HepG2 (cell line): ENCODE measurements around the gene NELFCD. TPM values are rescaled to one million over a fixed set of nuclear protein-coding genes. Genes with fewer than 3 reads are reported as not detected.

Source experiments
- ASH2L ChIP-seq: fragments of 300-600, 200-600 bp; sonication (generic); IDR thresholded peaks from 2 replicates; pipeline ENCODE4 v1.7.0; 2017; ENCODE audit warnings: low read depth, mild to moderate bottlenecking, moderate library complexity, mixed read lengths, low read length; ENCODE audit not compliant: insufficient read length
- FOXK2 ChIP-seq: fragments of 450-650 bp; IDR thresholded peaks from 2 replicates; pipeline ENCODE4 v1.6.1; 2016
- MXD4 ChIP-seq: IDR thresholded peaks from 2 replicates; pipeline ENCODE4 v1.6.1; 2016; ENCODE audit warnings: mild to moderate bottlenecking, missing biosample characterization, missing genetic modification reagents
- NFKBIZ ChIP-seq: IDR thresholded peaks from 2 replicates; pipeline ENCODE4 v1.6.1; 2018; ENCODE audit warnings: missing genetic modification reagents, missing compliant biosample characterization
- PRDM10 ChIP-seq: sonication (generic); formaldehyde crosslinking; IDR thresholded peaks from 2 replicates; pipeline ENCODE4 v1.4.0; 2020; ENCODE audit warnings: low read depth, missing genetic modification reagents
- SOX13 ChIP-seq, 3 experiments: fragments of 450-650 bp in 1 of 3; sonication (generic) in 1 of 3; formaldehyde crosslinking in 1 of 3; IDR thresholded peaks in 2 of 3; conservative IDR thresholded peaks in 1 of 3; 2 replicates each; pipeline versions ENCODE4 v1.5.0 to v1.6.1; 2016 to 2020; ENCODE audit warnings: antibody characterized with exemption in 1 of 3, mild to moderate bottlenecking in 1 of 3, missing compliant biosample characterization in 1 of 3, missing genetic modification reagents in 1 of 3, moderate library complexity in 1 of 3
- STAG1 ChIP-seq: sonication (generic); formaldehyde crosslinking; IDR thresholded peaks from 2 replicates; pipeline ENCODE4 v1.4.0; 2020; ENCODE audit warnings: missing genetic modification reagents
- STAT5B ChIP-seq: sonication (generic); formaldehyde crosslinking; IDR thresholded peaks from 2 replicates; pipeline ENCODE4 v1.4.0; 2020; ENCODE audit warnings: missing genetic modification reagents
- TP53 ChIP-seq: sonication (generic); formaldehyde crosslinking; conservative IDR thresholded peaks from 2 replicates; pipeline ENCODE4 v1.4.0; 2020; ENCODE audit warnings: missing genetic modification reagents
- ZFP37 ChIP-seq: sonication (generic); formaldehyde crosslinking; IDR thresholded peaks from 2 replicates; pipeline ENCODE4 v1.4.0; 2020; ENCODE audit warnings: missing genetic modification reagents, borderline replicate concordance
- ZNF143 ChIP-seq: sonication (generic); formaldehyde crosslinking; IDR thresholded peaks from 2 replicates; pipeline ENCODE4 v1.4.0; 2020; ENCODE audit warnings: missing genetic modification reagents
- ZNF337 ChIP-seq: sonication (generic); formaldehyde crosslinking; IDR thresholded peaks from 2 replicates; pipeline ENCODE4 v1.5.1; 2020; ENCODE audit warnings: missing genetic modification reagents, low read depth, mild to moderate bottlenecking, borderline replicate concordance
- ZNF362 ChIP-seq: sonication (generic); formaldehyde crosslinking; IDR thresholded peaks from 2 replicates; pipeline ENCODE4 v1.4.0; 2020; ENCODE audit warnings: missing genetic modification reagents, mild to moderate bottlenecking, borderline replicate concordance
- ZNF451 ChIP-seq: sonication (generic); formaldehyde crosslinking; IDR thresholded peaks from 2 replicates; pipeline ENCODE4 v1.5.0; 2020; ENCODE audit warnings: mild to moderate bottlenecking, missing genetic modification reagents
- ZNF468 ChIP-seq: sonication (generic); formaldehyde crosslinking; IDR thresholded peaks from 2 replicates; pipeline ENCODE4 v1.8.0; 2022; ENCODE audit warnings: mild to moderate bottlenecking, moderate library complexity, missing genetic modification reagents
- ZNF609 ChIP-seq: sonication (generic); formaldehyde crosslinking; IDR thresholded peaks from 2 replicates; pipeline ENCODE4 v1.4.0; 2020; ENCODE audit warnings: mild to moderate bottlenecking, missing genetic modification reagents, borderline replicate concordance
- ZNF619 ChIP-seq: sonication (generic); formaldehyde crosslinking; IDR thresholded peaks from 2 replicates; pipeline ENCODE4 v1.4.0; 2020; ENCODE audit warnings: mild to moderate bottlenecking, missing genetic modification reagents
- polyA plus RNA-seq, 8 experiments: library from polyadenylated mRNA; depleted of rRNA in 3 of 8; stranded (reverse) in 7 of 8; unstranded in 1 of 8; fragments of >200 nt; fragmentation: Illumina TruSeq in 4 of 8; extraction: Trizol in 4 of 8; gene quantifications; 2 replicates each; pipeline versions ENCODE4 v1.2.1 to v1.2.3, GENCODE V29; 2011 to 2016; ENCODE audit warnings: low read depth in 4 of 8, missing spikeins in 1 of 8, mixed read lengths in 1 of 8; ENCODE audit not compliant: insufficient read depth in 1 of 8
- total RNA-seq, 5 experiments: library from RNA; depleted of rRNA; stranded (reverse); fragments of >200 nt; fragmentation: Illumina TruSeq; extraction: Trizol; gene quantifications; 2 replicates each; pipeline ENCODE4 v1.2.3, GENCODE V29; 2016; ENCODE audit warnings: low read depth in 1 of 5

NELFCD gene
- total and polyA plus RNA-seq, 2 of the 13 experiments (the other 11 are each of a cell fraction or from before 2014, with no cell fraction given): 159 to 203 TPM

- no peak for TF ChIP-seq PRDM10 (CRISPR knock-in tag)
- 0 out of 2 replicates have a peak, but pooled peaks have one; percentile 40 for TF ChIP-seq ZFP37 (CRISPR knock-in tag)
- TF ChIP-seq ZNF362 (CRISPR knock-in tag): peak; percentile 56
- no peak for TF ChIP-seq ZNF609
- TF ChIP-seq ASH2L: peak; percentile 56
- no peak for TF ChIP-seq MXD4
- TF ChIP-seq SOX13 (IDR thresholded peaks at IDR 0.05): no peak
- TF ChIP-seq SOX13 (CRISPR knock-in tag; conservative IDR thresholded peaks at IDR 0.05 in 1 of 2, IDR thresholded peaks at IDR 0.05 in 1 of 2): no peak
- no peak for TF ChIP-seq FOXK2
- no peak for TF ChIP-seq ZNF337 (CRISPR knock-in tag)
- 0 out of 2 replicates have a peak, but pooled peaks have one; percentile 4 for TF ChIP-seq STAG1 (CRISPR knock-in tag)
- 0 out of 2 replicates have a peak, but pooled peaks have one; percentile 17 for TF ChIP-seq NFKBIZ (CRISPR knock-in tag)
- no peak for TF ChIP-seq ZNF468
- TF ChIP-seq ZNF451 (CRISPR knock-in tag): peak; percentile 48; the same call in 1 of the 2 replicates
- TF ChIP-seq STAT5B: no peak
- no peak for TF ChIP-seq ZNF143 (CRISPR knock-in tag)
- 0 out of 2 replicates have a peak, but pooled peaks have one; percentile 41 for TF ChIP-seq ZNF619
- TF ChIP-seq TP53 (CRISPR knock-in tag): no peak
Observed at GRCh38 chr20:58981628-58982364, 740 bp downstream of the NELFCD start (continued).
